HG02610 (cell line): ENCODE data around the gene C19orf47.

Source experiments
- ATAC-seq: cut with Tn5 transposase; IDR thresholded peaks from one replicate; pipeline ENCODE4 v1.9.1; 2021; ENCODE audit warnings: mild to moderate bottlenecking, moderate library complexity; ENCODE audit not compliant: unreplicated experiment

C19orf47 gene

GRCh38 chr19:40348125-40348913 is at the start of gene C19orf47, which contains the start of gene PLD3:
TSS of gene C19orf47 (minus strand) at chr19:40348397. CDS start at chr19:40341857, 6,540 bp downstream.
TSS of gene PLD3 (plus strand) at chr19:40348695. CDS start at chr19:40366484, 17,789 bp downstream.
- peak; percentile 96 for ATAC-seq

GRCh38 chr19:40397568-40397906 is 49.3 kb upstream of the C19orf47 start:
- no peak for ATAC-seq

GRCh38 chr19:40396886-40397567 is 48.8 kb upstream of the C19orf47 start:
- ATAC-seq, result no peak

GRCh38 chr19:40395956-40396355 is 47.8 kb upstream of the C19orf47 start:
- no peak for ATAC-seq

- no peak for ATAC-seq
Observed at GRCh38 chr19:40394816-40395210, 46.6 kb upstream of the C19orf47 start.

GRCh38 chr19:40393894-40394815 is 46.0 kb upstream of the C19orf47 start:
- ATAC-seq, result no peak

GRCh38 chr19:40392894-40393517 is 44.8 kb upstream of the C19orf47 start:
- ATAC-seq, result no peak

- ATAC-seq, result no peak
Observed at GRCh38 chr19:40392123-40392522, 43.9 kb upstream of the C19orf47 start.

GRCh38 chr19:40390084-40390742 is 42.0 kb upstream of the C19orf47 start, which contains the start of gene HIPK4:
TSS of gene HIPK4 (minus strand) at chr19:40390181. CDS start at chr19:40389902, 279 bp downstream.
- no peak for ATAC-seq

- ATAC-seq, result no peak
Observed at GRCh38 chr19:40389404-40390083, 41.3 kb upstream of the C19orf47 start.

- no peak for ATAC-seq
Observed at GRCh38 chr19:40388481-40388880, 40.3 kb upstream of the C19orf47 start.

- ATAC-seq, result no peak
Observed at GRCh38 chr19:40387155-40387554, 39.0 kb upstream of the C19orf47 start.

- ATAC-seq, result no peak
Observed at GRCh38 chr19:40383668-40384248, 35.6 kb upstream of the C19orf47 start.

GRCh38 chr19:40381321-40381720 is 33.1 kb upstream of the C19orf47 start:
- ATAC-seq, result no peak

GRCh38 chr19:40380199-40381037 is 32.2 kb upstream of the C19orf47 start:
- no peak for ATAC-seq

- ATAC-seq, result no peak
Observed at GRCh38 chr19:40379446-40380198, 31.4 kb upstream of the C19orf47 start.

- ATAC-seq, result no peak
Observed at GRCh38 chr19:40378509-40378908, 30.3 kb upstream of the C19orf47 start.
